Adipose tissue (tissue), 3 donors: ENCODE data around the gene FMC1. TPM values are rescaled to one million over a fixed set of nuclear protein-coding genes. Genes with fewer than 3 reads are reported as not detected.

Experiments used
- H3K27ac ChIP-seq: one replicate; pipeline ENCODE4 v1.5.1; 2013; ENCODE audit warnings: low read depth, low read length
- WGBS, 3 donors: extraction: QIAGEN DNeasy Blood & Tissue Kit; methylation state at CpG; one replicate each; pipeline ENCODE4 v1.1.7; 2013; 5-methylcytosine and 5-hydroxymethylcytosine counted together
- polyA plus RNA-seq, 3 donors: library from polyadenylated mRNA; stranded (reverse); fragments of 200-250 nt; gene quantifications; one replicate each; pipeline ENCODE4 v1.2.3, GENCODE V29; 2013
- donor health status: healthy with polysubstance abuse.
- donor health status: Bipolar disorder and iron deficiency.
- donor health status: healthy.

The FMC1 gene
- polyA plus RNA-seq, 3 donors: 23.9 to 38.1 (median 34.4) TPM

DNA sequence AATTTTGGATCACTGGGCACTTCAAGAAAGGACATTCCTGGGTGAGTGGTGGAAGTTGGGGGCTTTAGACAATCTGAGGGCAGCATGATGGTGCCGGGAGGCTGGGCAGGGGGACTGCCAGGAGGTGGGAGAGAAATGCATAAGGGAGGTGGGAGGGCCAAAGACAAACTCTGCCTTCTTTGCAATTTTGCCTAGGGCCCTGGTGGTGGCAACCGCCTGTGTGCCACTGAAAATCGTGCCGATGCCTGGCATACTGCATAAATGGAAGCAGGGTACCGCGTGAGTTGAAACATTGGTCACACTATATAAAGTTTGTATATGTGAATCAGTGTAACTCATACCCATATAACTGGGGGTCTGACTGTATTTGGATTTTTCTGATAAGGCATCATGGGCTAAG is 21.8 kb downstream of the FMC1 start:
- 92 to 93% (median 92%) methylated on average over 6 of the region's 6 CpGs for WGBS, 3 donors
- no peak overlapping the region for H3K27ac ChIP-seq

DNA sequence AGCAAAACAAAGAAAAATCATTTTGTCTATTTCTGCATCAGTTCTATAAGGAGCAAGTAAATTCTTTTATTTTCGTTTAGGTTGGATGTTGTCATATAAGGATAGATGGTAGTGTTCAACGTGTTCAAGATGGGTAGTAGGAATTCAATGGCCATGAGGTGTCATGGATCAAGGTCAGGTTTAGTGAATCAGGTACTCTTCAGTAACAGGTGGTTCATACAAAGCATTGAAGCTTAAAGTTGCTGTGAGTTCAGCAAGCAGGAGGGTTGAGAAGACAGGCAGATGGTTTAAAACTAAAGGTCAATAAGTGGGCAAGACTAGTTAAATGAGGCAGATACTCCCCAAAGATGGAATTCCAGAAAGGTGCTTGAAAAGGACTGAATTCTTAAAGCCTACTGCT is 24.2 kb downstream of the FMC1 start:
- no peak overlapping the region for H3K27ac ChIP-seq
- WGBS, 3 donors: 44 to 78% (median 78%) methylated on average over 2 of the region's 2 CpGs

DNA sequence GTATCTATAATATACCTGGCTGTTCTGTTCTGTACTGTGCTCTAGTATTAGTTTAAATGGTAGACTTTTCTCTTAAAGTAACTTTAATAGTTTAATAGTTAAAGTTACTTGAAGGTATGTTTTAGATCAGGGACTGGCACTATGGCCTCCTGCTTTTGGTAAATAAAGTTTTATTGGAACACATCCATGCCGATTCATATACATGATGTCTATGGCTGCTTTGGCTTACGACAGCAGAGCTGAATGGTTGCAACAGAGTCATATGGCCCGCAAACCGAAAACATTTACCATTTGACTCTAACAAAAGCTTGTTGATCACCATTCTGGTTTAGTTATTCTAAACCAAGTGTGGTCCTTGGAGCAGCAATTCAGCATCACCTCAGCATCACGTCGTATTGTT is 25.3 kb downstream of the FMC1 start:
- H3K27ac ChIP-seq: no peak overlapping the region
- 94 to 97% (median 97%) methylated on average over 6 of the region's 6 CpGs for WGBS, 3 donors

DNA sequence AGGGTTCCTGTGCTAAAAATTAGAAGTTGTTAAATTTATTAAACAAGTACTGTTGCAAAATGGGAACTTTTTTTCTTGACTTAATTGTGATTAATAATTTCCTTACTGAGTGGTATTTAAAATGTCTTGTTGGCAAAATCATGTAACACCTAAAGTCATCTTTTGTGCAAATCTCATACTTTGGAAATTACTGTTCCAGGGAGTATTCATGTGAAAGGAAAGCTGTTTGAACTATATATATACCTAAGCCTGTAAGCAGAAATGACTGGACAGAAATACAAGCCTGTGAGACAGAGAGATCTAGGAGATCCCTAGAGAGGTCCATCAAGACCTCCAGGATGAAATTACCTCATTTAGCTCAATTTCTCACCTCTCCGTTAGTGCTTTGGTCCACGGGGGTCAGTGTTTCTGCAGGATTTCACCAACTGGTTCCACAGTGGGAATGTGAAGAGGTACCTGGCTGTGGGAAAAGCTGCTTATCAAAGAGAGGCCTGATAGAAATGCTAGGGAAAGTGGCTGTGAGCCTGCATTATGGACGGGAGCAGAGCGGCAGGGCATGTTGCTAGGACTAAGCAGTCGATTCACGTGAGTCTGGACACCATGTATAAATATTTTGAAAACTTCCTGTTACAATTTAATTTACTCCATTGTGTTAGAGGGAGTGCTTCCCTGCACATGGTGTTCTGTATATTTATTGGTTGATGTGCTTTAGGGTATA is 26.5 kb downstream of the FMC1 start:
- whole genome bisulfite sequencing, 3 donors: 62 to 81% (median 76%) methylated on average over 6 of the region's 6 CpGs
- no peak overlapping the region for H3K27ac ChIP-seq

DNA sequence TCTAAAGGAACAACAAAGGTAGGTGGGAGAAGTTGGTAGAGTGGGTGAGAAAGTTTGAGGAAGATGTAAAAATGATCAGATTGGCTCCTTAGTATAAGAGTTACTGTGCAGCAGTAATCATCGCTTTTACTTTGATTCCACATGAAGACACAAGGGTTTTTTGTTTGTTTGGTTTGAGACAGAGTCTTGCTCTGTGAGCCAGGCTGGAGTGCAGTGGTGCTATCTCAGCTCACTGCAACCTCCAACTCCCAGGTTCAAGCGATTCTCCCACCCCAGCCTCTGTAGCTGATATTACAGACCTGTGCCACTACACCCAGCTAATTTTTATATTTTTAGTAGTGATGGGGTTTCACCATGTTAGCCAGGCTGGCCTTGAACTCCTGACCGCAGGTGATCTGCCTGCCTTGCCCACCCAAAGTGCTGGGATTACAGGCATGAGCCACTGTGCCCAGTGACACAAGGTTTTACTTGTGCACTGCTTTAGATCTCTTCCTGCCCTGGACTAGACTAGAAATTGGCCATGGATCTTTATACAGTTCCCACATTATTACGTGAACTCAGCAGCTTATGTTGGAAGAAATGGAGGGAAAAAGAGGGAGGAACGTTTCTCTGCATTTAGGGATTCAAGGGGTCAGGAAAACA is 29.3 kb downstream of the FMC1 start:
- H3K27ac ChIP-seq: no peak overlapping the region

DNA sequence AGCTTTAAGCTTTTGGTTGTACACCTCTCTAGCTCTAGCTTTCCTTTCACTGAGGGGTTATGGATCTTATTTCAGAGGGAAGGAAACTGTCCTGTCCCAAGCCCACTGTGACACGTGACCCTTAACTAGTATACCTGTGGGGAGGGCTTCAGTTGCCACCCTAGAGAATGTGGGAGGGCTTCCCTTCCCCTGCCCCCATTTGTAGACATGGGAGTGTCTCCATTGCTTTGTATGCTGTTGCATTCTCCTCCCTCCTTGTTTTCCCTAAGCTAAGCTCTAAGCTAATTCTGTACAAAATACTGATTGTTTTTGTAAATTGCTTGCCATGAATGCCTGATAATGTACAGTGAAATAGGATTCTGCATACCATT is 29.8 kb downstream of the FMC1 start:
- H3K27ac ChIP-seq: no peak overlapping the region
- WGBS, 3 donors: 81 to 85% (median 82%) methylated on average over 1 of the region's 1 CpG

More for the DNA sequence above, 29.3 kb downstream of the FMC1 start:
- WGBS, 3 donors: 64 to 86% (median 84%) methylated on average over 5 of the region's 5 CpGs

DNA sequence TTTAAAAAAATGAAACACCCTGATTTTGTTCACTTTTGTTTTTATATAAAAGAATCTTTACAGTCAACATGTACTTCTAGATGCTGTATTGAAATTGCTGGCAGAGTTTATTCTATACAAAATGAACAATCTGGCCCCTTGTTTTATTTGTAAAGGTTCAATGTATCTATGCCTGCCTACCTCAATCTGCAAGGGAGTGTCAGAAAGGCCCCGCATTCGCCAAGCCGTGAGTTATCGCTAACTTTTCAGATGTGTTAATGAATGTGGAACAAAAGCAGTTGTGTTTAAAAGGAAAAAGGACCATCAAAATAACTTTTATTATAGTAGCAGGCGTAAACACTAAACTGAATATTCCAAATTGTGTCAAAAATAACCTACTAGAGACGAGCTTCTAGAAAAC is 33.1 kb downstream of the FMC1 start:
- H3K27ac ChIP-seq: no peak overlapping the region
- 82 to 92% (median 83%) methylated on average over 6 of the region's 6 CpGs for WGBS, 3 donors

DNA sequence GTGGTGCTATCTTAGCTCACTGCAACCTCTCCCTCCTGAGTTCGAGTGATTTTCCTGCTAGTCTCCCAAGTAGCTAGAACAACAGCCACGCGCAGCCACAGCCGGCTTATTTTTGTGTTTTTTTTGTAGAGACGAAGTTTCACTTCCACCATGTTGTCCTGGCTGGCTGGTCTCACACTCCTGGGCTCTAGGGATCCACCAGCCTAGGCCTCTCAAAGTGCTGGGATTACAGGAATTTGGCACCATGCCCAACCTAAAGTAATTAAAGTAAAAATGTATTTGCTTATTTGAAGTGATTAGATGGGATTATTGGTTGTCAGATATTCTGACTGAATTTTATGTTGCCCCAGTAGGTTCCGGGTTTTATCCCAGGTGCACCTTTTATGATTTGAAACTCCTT is 41.3 kb downstream of the FMC1 start:
- WGBS, 3 donors: 74 to 89% (median 86%) methylated on average over 6 of the region's 6 CpGs

DNA sequence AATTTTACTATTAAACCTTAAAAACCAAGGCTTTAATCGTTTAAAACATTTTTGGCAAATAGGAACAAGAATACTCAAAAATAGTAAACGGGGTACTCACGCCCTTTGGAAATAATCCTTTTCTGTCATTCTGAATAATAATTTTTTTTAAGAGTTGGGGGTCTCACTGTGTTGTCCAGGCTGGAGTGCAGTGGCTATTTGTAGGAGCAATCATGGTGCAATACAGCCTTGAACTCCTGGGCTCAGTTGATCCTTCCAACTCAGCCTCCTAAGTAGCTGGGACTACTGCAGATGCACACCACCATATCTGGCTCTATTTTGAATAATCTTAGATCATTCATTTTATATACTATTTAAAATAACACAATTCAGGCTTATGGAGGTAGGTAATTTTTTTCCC is 43.5 kb downstream of the FMC1 start:
- no peak overlapping the region for H3K27ac ChIP-seq
- 95 to 98% (median 96%) methylated on average over 3 of the region's 3 CpGs for WGBS, 3 donors

More for the DNA sequence above, 41.3 kb downstream of the FMC1 start:
- no peak overlapping the region for H3K27ac ChIP-seq

DNA sequence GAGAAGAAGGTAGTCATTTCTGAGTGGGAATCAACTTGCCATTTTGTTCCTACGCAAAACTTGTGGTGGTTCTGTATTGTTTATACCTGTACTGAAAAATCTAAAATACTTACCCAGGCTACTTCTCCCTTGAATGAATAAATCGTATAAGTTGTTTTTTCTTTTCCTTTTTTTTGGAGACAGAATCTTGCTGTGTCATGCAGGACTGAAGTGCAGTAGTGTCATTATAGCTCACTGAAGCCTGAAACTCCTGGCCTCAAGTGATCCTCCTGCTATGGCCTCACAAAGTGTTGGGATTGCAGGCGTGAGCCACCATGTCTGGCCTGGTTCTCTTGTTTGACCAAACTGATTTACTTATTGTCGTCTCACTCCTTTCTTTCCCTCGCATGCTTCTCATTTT is 46.5 kb downstream of the FMC1 start:
- 85 to 93% (median 89%) methylated on average over 5 of the region's 5 CpGs for WGBS, 3 donors
- H3K27ac ChIP-seq: no peak overlapping the region

DNA sequence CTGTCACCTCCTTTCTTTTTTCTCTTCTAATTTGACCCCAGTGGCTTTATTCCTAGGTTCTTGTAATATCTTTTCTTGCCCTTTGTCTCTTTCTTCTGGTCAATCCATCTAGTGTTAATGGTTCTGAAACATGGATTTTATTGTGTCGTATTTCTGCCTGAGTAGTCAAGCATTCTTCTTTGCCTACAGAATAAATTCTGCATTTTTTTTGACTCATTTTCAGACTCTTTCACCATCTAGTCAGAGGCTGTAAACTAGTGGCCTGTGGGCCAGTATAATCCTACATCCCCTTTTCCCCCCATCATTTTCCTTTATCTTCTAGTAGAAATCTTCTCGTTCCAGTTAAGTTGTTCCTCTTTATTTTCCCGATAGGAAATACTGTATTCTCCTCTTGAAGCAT is 48.0 kb downstream of the FMC1 start:
- 81 to 90% (median 86%) methylated on average over 3 of the region's 3 CpGs for WGBS, 3 donors
- H3K27ac ChIP-seq: no peak overlapping the region

DNA sequence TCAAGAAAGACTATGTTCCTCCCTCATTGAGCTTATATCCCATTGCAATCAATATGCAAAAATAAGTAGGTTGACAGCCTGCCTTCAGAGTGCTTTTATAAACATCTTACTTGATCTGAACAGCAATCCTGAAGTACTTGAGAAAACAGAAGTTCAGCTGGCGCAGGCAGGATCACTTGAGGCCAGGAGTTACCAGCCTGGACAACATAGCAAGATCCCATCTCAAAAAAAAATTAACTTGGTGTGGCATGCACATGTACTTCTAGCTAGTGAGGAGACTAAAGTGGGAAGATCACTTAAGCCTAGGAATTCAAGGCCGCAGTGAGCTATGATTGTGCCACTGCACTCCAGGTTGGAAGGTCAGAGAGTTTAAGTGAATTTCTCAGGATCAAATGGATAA is 48.6 kb downstream of the FMC1 start:
- 95 to 100% (median 100%) methylated on average over 2 of the region's 2 CpGs for WGBS, 3 donors
- no peak overlapping the region for H3K27ac ChIP-seq

DNA sequence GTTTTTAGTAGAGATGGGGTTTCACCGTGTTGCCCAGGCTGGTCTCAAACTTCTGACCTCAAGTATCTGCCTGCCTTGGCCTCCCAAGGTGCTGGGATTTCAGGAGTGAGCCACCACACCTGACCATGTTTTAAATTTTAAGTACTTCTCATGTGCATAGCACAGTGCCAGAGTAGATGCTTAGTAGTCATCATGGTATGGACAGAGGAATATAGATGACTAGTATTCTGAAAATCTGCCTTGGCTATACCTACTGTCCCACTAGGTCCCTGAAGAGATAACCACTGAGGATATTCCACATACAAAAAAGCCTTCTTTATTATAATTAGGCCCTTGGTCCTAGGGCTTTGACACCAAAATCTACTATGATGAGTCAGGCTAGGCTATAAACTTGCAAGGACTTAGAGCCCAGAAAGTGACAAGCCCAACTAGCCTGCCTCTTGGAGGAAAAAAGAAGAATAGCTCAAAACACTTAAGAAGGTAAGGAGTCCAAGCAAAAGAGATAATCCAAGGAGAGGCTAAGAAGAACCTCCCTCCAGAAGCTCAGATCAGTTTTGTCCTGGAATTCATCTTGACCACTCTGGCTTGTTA is 52.6 kb downstream of the FMC1 start:
- 96 to 98% (median 96%) methylated on average over 1 of the region's 1 CpG for WGBS, 3 donors

DNA sequence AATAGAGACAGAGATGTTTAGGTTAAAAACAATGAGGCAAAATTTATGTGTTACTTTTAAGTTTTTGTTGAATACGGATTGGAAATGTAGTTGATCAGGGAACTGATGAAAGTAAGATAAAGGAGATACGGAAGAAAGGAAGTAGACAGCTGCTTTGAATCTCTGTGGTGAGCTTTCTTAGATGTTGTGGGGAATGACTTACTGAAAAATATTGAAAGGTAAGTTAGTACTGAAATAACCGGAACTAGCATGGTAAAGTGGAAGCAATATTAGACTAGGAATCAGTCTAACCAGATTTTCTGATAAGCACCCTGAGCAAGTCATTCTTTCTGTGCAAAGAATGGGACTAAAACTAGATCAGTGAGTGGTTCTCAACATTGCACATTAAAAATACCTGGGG is 53.4 kb downstream of the FMC1 start:
- H3K27ac ChIP-seq: no peak overlapping the region
- 84 to 91% (median 88%) methylated on average over 3 of the region's 3 CpGs for WGBS, 3 donors

More for the DNA sequence above, 52.6 kb downstream of the FMC1 start:
- H3K27ac ChIP-seq: no peak overlapping the region

Other genes starting within 250 kb of the FMC1 start
- gene ZC3HAV1, start 231.6 kb upstream of the FMC1 start, polyA plus RNA-seq: 10 to 100 TPM in 1 of 3 donors, 1 to 10 TPM in 2; 4.8 to 12.6 (median 8.2) TPM
- 1 to 10 TPM; 1.2 to 2.1 (median 2.0) TPM for gene UBN2, start 110.1 kb upstream of the FMC1 start, polyA plus RNA-seq
- gene LUC7L2, start 18.6 kb downstream of the FMC1 start, polyA plus RNA-seq: 10 to 100 TPM; 20.1 to 50.2 (median 32.4) TPM
- under 1 TPM in 1 of 3 donors, not detected in 2; 0.81 TPM for gene KLRG2, start 142.3 kb downstream of the FMC1 start, polyA plus RNA-seq
- under 1 TPM in 1 of 3 donors, not detected in 2; 0.22 TPM for gene CLEC2L, start 182.3 kb downstream of the FMC1 start, polyA plus RNA-seq